Thoracic aorta (tissue), 2 donors: ENCODE results near the gene LRP1B. TPM values are rescaled to one million over a fixed set of nuclear protein-coding genes. Genes with fewer than 3 reads are reported as not detected.
A peak's percentile ranks its signal among the peaks of the same experiment; 100 is the strongest.

Experiments used
- ATAC-seq: fragments of 150-250 bp; one replicate; pipeline ENCODE4 v1.8.0; 2017; ENCODE audit warnings: low read depth; ENCODE audit not compliant: insufficient number of reproducible peaks, low FRiP score
- DNase-seq: peaks from one replicate; pipeline ENCODE4 v3.0.0-alpha.2; 2020; ENCODE audit warnings: low spot score
- H3K27ac ChIP-seq, 2 donors: fragments of 200-600 bp; sonication (generic); 1 replicate in 1 of 2; 2 replicates in 1 of 2; pipeline ENCODE4 v1.5.1; 2016; ENCODE audit warnings: mild to moderate bottlenecking in 2 of 2, moderate library complexity in 2 of 2
- H3K27me3 ChIP-seq: fragments of 200-600 bp; sonication (generic); replicated peaks from 2 replicates; pipeline ENCODE4 v1.6.0; 2016; ENCODE audit warnings: mild to moderate bottlenecking; ENCODE audit not compliant: insufficient read depth
- H3K36me3 ChIP-seq: fragments of 200-600 bp; sonication (generic); one replicate; pipeline ENCODE4 v1.5.1; 2016
- H3K4me1 ChIP-seq, 2 donors: fragments of 200-600 bp; sonication (generic); 1 replicate in 1 of 2; 2 replicates in 1 of 2; pipeline versions ENCODE4 v1.5.1 to v1.6.0; 2016; ENCODE audit warnings: low read depth in 2 of 2, mild to moderate bottlenecking in 1 of 2; ENCODE audit not compliant: control insufficient read depth in 1 of 2
- H3K4me3 ChIP-seq: fragments of 200-600 bp; sonication (generic); 2 replicates; pipeline ENCODE4 v1.5.1; 2016; ENCODE audit warnings: mild to moderate bottlenecking
- H3K9me3 ChIP-seq: fragments of 200-600 bp; sonication (generic); 2 replicates; pipeline ENCODE4 v1.5.1; 2016
- CTCF ChIP-seq: fragments of 200-600 bp; sonication (generic); IDR thresholded peaks from one replicate; pipeline ENCODE4 v1.5.1; 2019; ENCODE audit warnings: antibody characterized with exemption
- total RNA-seq, 2 donors: library from RNA; depleted of rRNA; stranded (reverse); fragments of >200 nt; gene quantifications; one replicate each; pipeline versions ENCODE4 v1.1.0 to v1.2.3, GENCODE V29; 2016

LRP1B gene
- total RNA-seq, 2 donors from 2014 or later: 0.27 to 0.28 TPM

GRCh38 chr2:140457483-140457882 lies 1673.3 kb downstream of the LRP1B start:
- H3K9me3 ChIP-seq: no peaks in the 10 kb centered on the region
- no peak overlapping the region for H3K27ac ChIP-seq
- no peaks in the 10 kb centered on the region for H3K36me3 ChIP-seq
- peaks cover 11 to 26% of the 10 kb centered on the region in 2 donors for H3K4me1 ChIP-seq
- TF ChIP-seq CTCF: no peak
- no peaks in the 10 kb centered on the region for H3K27me3 ChIP-seq
- H3K4me3 ChIP-seq: no peak overlapping the region
- ATAC-seq (no peak), DNase-seq (no peak)

DNA sequence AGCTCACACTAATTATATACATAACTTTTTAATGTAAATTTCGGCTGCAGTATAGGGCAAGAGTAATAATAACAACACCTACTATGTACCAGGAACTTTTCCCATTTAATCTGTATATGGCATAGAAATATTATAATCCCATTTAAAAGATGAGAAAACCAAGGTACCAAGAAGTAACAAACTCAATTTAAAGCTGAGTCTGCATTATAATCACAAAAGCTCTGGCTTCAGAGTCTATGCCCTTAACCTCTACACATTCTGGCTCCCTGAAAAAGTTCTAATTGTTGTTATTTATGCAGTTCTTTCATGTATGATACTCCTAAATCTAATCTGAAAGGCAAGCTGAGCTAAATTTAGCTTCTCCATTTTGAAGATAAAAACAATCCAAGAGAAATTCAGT lies 1675.5 kb downstream of the LRP1B start:
- no peak overlapping the region for H3K4me3 ChIP-seq
- no peaks in the 10 kb centered on the region for H3K27me3 ChIP-seq
- no peaks in the 10 kb centered on the region for H3K36me3 ChIP-seq
- ATAC-seq: no peak
- H3K27ac ChIP-seq: peak overlapping the region; percentile 51 to 54
- no peak for DNase-seq
- no peak for TF ChIP-seq CTCF
- H3K9me3 ChIP-seq: no peaks in the 10 kb centered on the region
- peaks cover 11 to 26% of the 10 kb centered on the region in 2 donors for H3K4me1 ChIP-seq

DNA sequence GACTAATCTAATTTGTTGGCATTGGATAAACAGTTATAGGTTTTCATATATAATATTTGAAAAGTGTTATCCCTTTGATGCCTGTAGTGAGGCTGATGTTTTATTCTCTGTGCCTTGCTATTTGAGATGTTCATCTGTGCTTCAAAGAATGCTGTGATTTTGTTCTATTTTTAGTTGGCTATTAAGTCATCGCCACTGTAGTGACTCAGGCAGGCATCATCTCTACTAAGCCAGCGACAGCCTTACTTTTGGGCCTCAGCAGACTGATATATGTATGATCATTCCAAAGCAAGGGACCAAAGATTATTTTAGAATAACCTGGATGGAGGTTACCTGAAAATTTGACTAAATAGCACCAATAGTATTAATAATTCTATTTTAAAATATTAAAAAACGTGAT lies 1676.1 kb downstream of the LRP1B start:
- H3K36me3 ChIP-seq: no peaks in the 10 kb centered on the region
- H3K9me3 ChIP-seq: no peaks in the 10 kb centered on the region
- ATAC-seq: peak; percentile 76
- H3K27ac ChIP-seq: peak overlapping the region; percentile 51 to 54
- peaks cover 11 to 26% of the 10 kb centered on the region in 2 donors for H3K4me1 ChIP-seq
- H3K27me3 ChIP-seq: no peaks in the 10 kb centered on the region
- peak; percentile 6 for DNase-seq
- TF ChIP-seq CTCF: no peak
- no peak overlapping the region for H3K4me3 ChIP-seq

DNA sequence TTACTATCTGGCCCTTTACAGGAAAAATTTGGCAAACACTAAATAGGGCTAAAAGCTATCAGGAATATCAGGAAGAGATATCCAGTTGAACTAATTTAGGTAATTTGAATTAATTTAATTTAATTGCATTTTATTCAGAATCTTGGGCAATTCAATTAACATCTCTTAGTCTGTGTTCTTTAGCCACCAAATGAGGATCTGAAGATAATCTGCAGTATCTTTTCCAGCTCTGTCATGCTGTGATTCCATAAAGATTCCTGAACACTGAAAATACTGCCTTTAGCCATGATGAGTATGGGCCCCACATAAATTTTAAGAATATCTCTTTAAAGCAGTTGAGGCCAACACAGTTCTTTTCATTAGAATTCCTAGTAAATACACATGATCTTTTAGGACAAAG lies 1679.5 kb downstream of the LRP1B start:
- ATAC-seq: no peak

GRCh38 chr2:140442319-140442718 lies 1688.5 kb downstream of the LRP1B start:
- H3K36me3 ChIP-seq: no peaks in the 10 kb centered on the region
- no peak overlapping the region for H3K27ac ChIP-seq
- ATAC-seq: no peak
- no peaks in the 10 kb centered on the region for H3K4me1 ChIP-seq
- H3K4me3 ChIP-seq: no peak overlapping the region
- no peak for TF ChIP-seq CTCF
- no peak for DNase-seq
- H3K9me3 ChIP-seq: no peaks in the 10 kb centered on the region
- H3K27me3 ChIP-seq: no peaks in the 10 kb centered on the region

More for the DNA sequence above, 1679.5 kb downstream of the LRP1B start:
- H3K27ac ChIP-seq: no peak overlapping the region
- no peak for DNase-seq
- H3K4me3 ChIP-seq: no peak overlapping the region
- H3K9me3 ChIP-seq: no peaks in the 10 kb centered on the region
- H3K4me1 ChIP-seq: peaks cover 10 to 22% of the 10 kb centered on the region in 2 donors
- no peak for TF ChIP-seq CTCF
- no peaks in the 10 kb centered on the region for H3K36me3 ChIP-seq
- no peaks in the 10 kb centered on the region for H3K27me3 ChIP-seq
